HG02870 (cell line): ENCODE measurements around the gene MYT1.
"Not testable (repeated sequence)": the region's sequence is repeated elsewhere in the genome, so short reads cannot be mapped to it uniquely, and the experiment has no call there.

ENCODE experiments used
- ATAC-seq: cut with Tn5 transposase; IDR thresholded peaks from one replicate; pipeline ENCODE4 v1.9.1; 2021; ENCODE audit warnings: mild to moderate bottlenecking, moderate library complexity; ENCODE audit not compliant: unreplicated experiment

Gene MYT1

DNA sequence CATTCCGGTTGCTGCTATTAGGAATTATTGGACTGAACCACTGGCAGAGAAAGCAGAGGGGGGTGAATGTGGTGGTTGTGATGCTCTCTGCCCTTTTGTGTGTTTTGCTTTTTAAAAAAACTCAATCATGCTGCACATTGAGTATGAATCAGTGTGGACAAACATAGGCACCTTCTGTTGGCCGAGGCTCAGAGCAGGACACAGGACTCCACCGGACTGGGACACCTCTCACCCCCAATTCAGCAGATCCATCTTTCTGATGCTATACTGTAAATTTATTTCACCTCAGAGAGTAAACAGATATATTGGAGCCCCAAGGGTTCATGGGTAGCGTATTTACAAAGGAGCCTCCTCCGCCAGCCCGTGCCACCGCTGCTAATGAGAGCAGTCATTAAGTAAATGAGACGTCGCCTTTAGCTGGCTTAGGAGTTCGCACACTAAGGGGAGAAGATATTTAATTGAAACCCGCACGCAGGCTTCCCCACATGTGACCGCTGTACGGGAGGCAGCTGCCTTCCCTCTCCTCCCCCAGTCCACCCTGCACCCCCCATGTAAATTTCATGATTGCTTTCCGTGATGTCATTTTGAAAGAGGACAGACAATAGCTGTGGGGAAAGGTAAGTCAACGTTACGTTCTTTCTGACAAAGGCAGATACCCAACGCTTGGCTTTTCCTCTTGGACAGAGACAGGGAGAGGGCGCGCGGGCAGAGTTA is at the start of gene MYT1:
TSS of gene MYT1 (plus strand) at position 330 of the 714 bp plus-strand sequence. CDS start 34,410 bp downstream, outside the sequence.
- ATAC-seq = no peak

GRCh38 chr20:64115171-64115911 is 48.9 kb upstream of the MYT1 start:
- ATAC-seq = no peak

GRCh38 chr20:64116016-64116415 is 48.2 kb upstream of the MYT1 start:
- no peak for ATAC-seq

DNA sequence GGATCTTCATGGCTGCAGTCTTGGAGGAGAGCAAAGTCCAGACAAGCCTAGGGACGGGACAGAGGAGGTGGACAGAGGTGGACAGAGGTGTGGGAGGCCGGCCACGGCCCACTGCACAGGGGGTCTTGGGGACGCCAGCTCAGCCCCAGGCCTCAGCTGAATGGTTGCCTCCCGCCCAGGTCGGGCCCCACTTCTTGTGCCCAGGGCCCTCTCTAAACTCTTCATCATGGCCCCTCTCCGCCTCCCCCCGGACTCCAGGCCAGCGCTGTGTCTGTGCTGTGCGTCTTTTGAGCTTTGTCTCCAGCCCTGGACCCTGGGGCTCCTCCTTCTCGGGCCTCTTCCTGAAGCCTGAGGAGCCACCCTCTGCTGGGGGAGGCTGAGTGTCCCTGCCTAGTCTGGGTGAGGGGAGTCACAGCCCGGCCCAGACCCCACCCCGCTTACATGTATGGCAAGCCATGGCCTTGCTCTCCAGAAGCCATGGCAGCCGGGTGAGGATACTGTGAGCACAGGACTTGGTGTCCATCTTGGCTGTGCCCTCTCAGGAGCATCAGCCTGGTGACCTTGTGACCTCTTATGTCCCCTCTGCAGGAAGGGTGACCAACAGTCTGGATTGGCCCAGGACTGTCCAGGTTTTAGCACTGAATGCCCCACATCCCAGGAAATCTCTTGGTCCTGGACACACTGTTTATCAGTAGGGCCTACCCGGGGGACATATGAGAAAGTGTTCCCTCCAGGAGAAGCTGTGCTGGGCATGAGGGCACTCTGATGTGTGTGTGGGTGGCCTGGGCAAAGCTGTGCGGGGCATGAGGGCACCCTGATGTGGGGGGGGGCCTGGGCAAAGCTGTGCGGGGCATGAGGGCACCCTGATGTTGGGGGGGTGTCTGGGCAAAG is 47.5 kb upstream of the MYT1 start:
- no peak for ATAC-seq

- ATAC-seq = not testable (repeated sequence)
Measured at GRCh38 chr20:64117432-64117777, 46.8 kb upstream of the MYT1 start.

GRCh38 chr20:64119301-64119680 is 45.0 kb upstream of the MYT1 start:
- ATAC-seq = no peak

DNA sequence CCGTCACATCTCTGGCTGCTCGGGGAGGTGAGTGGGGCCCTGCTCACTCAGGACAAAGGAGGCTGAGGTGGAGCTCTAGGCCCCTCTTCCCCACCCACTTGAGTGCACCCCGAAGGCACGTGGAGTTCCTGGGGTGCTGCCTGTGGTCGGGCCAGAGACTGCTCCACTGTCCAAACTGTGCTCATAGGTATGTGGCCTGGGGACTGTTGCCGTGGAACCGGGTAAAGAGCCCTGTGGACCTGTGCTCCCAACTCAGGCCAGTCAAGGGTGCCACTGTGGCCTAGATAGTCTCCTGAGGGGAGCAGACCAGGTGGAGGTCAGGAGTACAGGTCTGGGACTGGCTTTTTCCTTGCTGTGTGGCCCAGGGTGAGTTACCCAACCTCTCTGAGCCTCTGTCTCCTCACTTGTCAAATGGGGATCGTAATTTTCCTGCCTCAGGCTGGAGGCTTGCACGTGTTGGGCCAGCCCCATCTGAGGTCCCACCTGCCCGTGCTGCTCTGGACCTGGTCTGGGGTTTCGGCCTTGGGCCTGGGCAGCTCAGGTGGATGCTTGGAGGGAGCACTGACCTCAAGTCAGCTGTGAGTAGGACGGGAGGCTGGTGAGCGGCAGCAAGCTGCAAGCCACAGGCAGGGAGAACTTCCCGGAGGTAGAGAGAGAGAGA is 44.4 kb upstream of the MYT1 start:
- ATAC-seq = no peak

- no peak for ATAC-seq
Measured at GRCh38 chr20:64121586-64121985, 42.7 kb upstream of the MYT1 start.

GRCh38 chr20:64122927-64123326 is 41.3 kb upstream of the MYT1 start:
- ATAC-seq = not testable (repeated sequence)

DNA sequence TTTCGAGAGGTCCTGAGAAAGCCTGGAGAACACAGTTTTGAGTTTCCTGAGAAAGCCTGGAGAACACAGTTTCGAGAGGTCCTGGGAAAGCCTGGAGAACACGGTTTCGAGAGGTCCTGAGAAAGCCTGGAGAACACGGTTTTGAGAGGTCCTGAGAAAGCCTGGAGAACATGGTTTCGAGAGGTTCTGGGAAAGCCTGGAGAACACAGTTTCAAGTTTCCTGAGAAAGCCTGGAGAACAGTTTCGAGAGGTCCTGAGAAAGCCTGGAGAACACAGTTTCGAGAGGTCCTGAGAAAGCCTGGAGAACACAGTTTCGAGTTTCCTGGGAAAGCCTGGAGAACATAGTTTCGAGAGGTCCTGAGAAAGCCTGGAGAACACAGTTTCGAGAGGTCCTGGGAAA is 40.7 kb upstream of the MYT1 start:
- not testable (repeated sequence) for ATAC-seq

- no peak for ATAC-seq
Measured at GRCh38 chr20:64129146-64129782, 35.0 kb upstream of the MYT1 start.

GRCh38 chr20:64130271-64130670 is 34.0 kb upstream of the MYT1 start:
- no peak for ATAC-seq

- no peak for ATAC-seq
Measured at GRCh38 chr20:64130876-64131275, 33.4 kb upstream of the MYT1 start.

DNA sequence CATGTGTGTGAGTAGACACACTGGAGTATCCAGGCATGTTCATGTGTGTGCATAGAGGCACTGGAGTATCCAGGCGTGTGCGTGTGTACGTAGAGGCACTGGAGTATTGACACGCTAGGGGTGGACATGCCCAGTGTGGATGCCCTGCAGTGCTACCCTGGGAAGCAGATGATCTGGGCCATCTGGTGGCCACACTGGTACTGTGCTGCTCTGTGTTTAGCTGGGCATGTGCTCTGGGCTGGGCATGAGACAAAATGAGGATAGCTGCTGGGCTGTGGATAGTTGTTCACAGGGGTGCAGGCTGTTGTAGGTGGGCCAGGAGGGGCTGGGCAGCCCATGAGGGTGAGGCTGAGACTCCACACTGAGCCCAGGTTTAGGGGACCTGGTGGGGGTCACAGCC is 32.8 kb upstream of the MYT1 start:
- ATAC-seq = no peak

- no peak for ATAC-seq
Measured at GRCh38 chr20:64133951-64134407, 30.3 kb upstream of the MYT1 start.

GRCh38 chr20:64134744-64135143 is 29.5 kb upstream of the MYT1 start:
- ATAC-seq = not testable (repeated sequence)

- no peak for ATAC-seq
Measured at GRCh38 chr20:64136004-64136710, 28.1 kb upstream of the MYT1 start.

DNA sequence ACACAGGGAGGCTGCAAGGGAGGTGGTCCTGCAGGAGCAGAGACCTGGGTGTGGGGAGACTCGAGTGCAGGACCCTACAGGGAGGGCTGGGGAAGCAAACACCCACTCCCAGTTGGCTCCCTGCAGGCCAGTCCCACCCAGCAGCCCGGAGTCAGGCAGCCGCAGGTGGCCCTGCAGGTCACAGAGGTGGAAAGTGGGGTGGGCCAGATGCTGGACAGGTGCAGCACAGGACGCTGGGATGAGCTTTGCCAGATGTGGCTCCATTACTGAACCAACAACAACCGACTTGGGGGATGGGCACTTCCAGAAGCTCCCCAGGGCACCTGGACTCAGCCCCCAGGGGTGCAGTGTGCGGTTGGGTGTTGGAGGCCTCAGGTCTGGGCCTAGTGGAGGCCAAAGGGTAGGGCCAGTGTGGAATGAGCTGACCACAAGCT is 26.6 kb upstream of the MYT1 start:
- ATAC-seq = no peak

DNA sequence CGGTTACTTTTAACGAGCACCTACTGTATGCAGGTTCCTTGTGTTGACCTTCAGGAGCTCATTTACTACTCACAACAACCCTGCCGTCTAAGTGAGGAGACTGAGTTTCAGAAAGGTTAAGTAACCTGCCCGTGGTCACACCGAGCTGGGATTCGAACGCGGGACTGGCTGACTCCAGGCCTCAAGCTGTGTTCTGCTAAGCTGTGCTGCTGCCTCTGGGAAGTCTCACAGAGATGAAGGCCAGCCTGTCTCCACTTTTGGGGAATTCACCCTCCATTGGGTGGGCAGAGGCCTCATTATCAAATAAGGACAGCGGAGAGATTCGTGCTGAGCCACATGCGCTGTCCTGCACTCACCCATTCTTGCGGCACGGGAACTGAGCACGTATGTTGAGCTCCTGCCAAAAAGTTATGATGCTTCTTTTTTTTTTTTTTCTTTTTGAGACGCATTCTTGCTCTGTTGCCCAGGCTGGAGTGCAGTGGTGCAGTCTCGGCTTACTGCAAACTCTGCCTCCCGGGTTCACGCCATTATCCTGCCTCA is 25.9 kb upstream of the MYT1 start:
- ATAC-seq = no peak
